HepG2 (cell line): ENCODE measurements around the gene SPACA6. TPM values are rescaled to one million over a fixed set of nuclear protein-coding genes. Genes with fewer than 3 reads are reported as not detected.

Source experiments
- NKX3-1 ChIP-seq: sonication (generic); formaldehyde crosslinking; IDR thresholded peaks from 2 replicates; pipeline ENCODE4 v1.5.0; 2020; ENCODE audit warnings: missing genetic modification reagents
- POLR2G ChIP-seq: fragments of 200-400 bp; formaldehyde crosslinking; IDR thresholded peaks from 2 replicates; pipeline ENCODE4 v1.6.1; 2018; ENCODE audit warnings: mild to moderate bottlenecking, low read depth, low read length, moderate library complexity
- PTBP1 ChIP-seq: fragments of 200-400 bp; formaldehyde crosslinking; IDR thresholded peaks from 2 replicates; pipeline ENCODE4 v1.6.1; 2018; ENCODE audit warnings: low read length, low read depth; ENCODE audit not compliant: poor library complexity, severe bottlenecking
- SP4 ChIP-seq: sonication (generic); formaldehyde crosslinking; IDR thresholded peaks from 2 replicates; pipeline ENCODE4 v1.8.1; 2023; ENCODE audit warnings: mild to moderate bottlenecking, missing genetic modification reagents
- ZNF557 ChIP-seq: sonication (generic); formaldehyde crosslinking; IDR thresholded peaks from 2 replicates; pipeline ENCODE4 v1.4.0; 2020; ENCODE audit warnings: missing genetic modification reagents
- ZNF567 ChIP-seq: sonication (generic); formaldehyde crosslinking; IDR thresholded peaks from 2 replicates; pipeline ENCODE4 v1.8.1; 2023; ENCODE audit warnings: mild to moderate bottlenecking, missing genetic modification reagents, borderline replicate concordance
- ZNF569 ChIP-seq: sonication (generic); formaldehyde crosslinking; IDR thresholded peaks from 2 replicates; pipeline ENCODE4 v1.5.0; 2020; ENCODE audit warnings: mild to moderate bottlenecking, missing genetic modification reagents, moderate library complexity, borderline replicate concordance
- polyA plus RNA-seq, 8 experiments: library from polyadenylated mRNA; depleted of rRNA in 3 of 8; stranded (reverse) in 7 of 8; unstranded in 1 of 8; fragments of >200 nt; fragmentation: Illumina TruSeq in 4 of 8; extraction: Trizol in 4 of 8; gene quantifications; 2 replicates each; pipeline versions ENCODE4 v1.2.1 to v1.2.3, GENCODE V29; 2011 to 2016; ENCODE audit warnings: low read depth in 4 of 8, missing spikeins in 1 of 8, mixed read lengths in 1 of 8; ENCODE audit not compliant: insufficient read depth in 1 of 8
- total RNA-seq, 5 experiments: library from RNA; depleted of rRNA; stranded (reverse); fragments of >200 nt; fragmentation: Illumina TruSeq; extraction: Trizol; gene quantifications; 2 replicates each; pipeline ENCODE4 v1.2.3, GENCODE V29; 2016; ENCODE audit warnings: low read depth in 1 of 5
- TF ChIP-seq, protein P1 (sequence below): IDR thresholded peaks from 2 replicates; pipeline ENCODE4 v1.4.0; 2020; ENCODE audit warnings: mild to moderate bottlenecking, missing genetic modification reagents
- TF ChIP-seq, protein P2 (sequence below): sonication (generic); formaldehyde crosslinking; IDR thresholded peaks from 2 replicates; pipeline ENCODE4 v1.4.0; 2020; ENCODE audit warnings: missing genetic modification reagents
- TF ChIP-seq, protein P3 (sequence below): IDR thresholded peaks from 2 replicates; pipeline ENCODE4 v1.6.1; 2016; ENCODE audit warnings: mild to moderate bottlenecking
- TF ChIP-seq, protein P4 (sequence below): sonication (generic); formaldehyde crosslinking; IDR thresholded peaks from 2 replicates; pipeline ENCODE4 v1.5.0; 2020; ENCODE audit warnings: mild to moderate bottlenecking, low read depth, missing genetic modification reagents, borderline replicate concordance
- TF ChIP-seq, protein P5 (sequence below): sonication (generic); formaldehyde crosslinking; IDR thresholded peaks from 2 replicates; pipeline ENCODE4 v1.5.0; 2020; ENCODE audit warnings: mild to moderate bottlenecking, missing genetic modification reagents, borderline replicate concordance
- TF ChIP-seq, protein P6 (sequence below): sonication (generic); formaldehyde crosslinking; IDR thresholded peaks from 2 replicates; pipeline ENCODE4 v1.5.1; 2020; ENCODE audit warnings: mild to moderate bottlenecking, missing genetic modification reagents, borderline replicate concordance

SPACA6 gene
- total and polyA plus RNA-seq, 2 of the 13 experiments (the other 11 are each of a cell fraction or from before 2014, with no cell fraction given) = 1.4 to 2.2 TPM

DNA sequence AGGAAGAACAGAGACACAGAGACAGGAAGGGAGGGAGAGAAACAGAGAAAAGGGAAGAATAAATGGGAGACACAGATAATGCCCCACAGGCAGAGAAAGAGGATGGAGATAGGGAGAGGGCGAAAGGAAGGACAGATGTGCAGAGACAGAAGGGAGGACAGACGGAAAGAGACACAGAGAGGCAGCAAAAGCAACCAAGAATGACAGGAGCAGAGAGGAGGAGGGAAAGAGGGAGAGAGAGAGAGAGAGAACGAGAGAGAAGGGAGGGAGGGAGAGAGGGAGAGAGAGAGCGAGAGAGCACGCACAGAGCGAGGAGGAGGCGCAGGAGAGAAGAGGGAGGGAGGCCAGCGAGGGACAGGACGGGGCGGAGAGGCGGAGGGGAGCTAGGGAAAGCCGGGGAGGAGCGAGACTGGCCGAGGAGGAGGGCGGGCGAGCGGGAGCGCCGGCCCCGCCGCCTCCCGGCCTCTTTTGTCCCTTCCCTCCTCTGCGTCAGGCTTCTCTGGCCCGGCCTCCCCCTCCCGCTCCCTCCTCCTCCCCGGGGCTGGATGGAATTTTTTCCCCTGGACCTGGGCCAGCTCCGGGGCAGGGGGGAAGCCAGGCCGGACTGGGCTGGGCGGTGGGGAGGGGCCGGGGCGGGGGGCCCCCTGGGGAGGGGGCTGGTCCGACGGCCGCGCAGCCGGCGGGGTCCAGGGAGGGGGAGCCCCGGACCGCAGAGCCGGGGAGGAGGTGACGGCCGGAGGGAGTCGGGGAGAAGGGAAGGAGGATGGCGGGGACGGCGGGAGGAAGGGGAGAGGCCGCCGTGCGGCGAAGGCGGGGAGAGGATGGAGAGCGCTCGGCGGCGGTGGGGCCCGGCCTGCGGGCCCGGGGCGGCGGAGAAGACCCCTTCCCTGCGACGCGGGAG is 4.2 kb upstream of the SPACA6 start (continued):
- TF ChIP-seq, protein P1, sequence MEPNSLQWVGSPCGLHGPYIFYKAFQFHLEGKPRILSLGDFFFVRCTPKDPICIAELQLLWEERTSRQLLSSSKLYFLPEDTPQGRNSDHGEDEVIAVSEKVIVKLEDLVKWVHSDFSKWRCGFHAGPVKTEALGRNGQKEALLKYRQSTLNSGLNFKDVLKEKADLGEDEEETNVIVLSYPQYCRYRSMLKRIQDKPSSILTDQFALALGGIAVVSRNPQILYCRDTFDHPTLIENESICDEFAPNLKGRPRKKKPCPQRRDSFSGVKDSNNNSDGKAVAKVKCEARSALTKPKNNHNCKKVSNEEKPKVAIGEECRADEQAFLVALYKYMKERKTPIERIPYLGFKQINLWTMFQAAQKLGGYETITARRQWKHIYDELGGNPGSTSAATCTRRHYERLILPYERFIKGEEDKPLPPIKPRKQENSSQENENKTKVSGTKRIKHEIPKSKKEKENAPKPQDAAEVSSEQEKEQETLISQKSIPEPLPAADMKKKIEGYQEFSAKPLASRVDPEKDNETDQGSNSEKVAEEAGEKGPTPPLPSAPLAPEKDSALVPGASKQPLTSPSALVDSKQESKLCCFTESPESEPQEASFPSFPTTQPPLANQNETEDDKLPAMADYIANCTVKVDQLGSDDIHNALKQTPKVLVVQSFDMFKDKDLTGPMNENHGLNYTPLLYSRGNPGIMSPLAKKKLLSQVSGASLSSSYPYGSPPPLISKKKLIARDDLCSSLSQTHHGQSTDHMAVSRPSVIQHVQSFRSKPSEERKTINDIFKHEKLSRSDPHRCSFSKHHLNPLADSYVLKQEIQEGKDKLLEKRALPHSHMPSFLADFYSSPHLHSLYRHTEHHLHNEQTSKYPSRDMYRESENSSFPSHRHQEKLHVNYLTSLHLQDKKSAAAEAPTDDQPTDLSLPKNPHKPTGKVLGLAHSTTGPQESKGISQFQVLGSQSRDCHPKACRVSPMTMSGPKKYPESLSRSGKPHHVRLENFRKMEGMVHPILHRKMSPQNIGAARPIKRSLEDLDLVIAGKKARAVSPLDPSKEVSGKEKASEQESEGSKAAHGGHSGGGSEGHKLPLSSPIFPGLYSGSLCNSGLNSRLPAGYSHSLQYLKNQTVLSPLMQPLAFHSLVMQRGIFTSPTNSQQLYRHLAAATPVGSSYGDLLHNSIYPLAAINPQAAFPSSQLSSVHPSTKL (CRISPR knock-in tag) = peak; percentile 36; the same call in 1 of the 2 replicates
- TF ChIP-seq ZNF569 (CRISPR knock-in tag) (no peak), ZNF567 (CRISPR knock-in tag) (no peak), POLR2G (peak; percentile 25; the same call in 1 of the 2 replicates), SP4 (CRISPR knock-in tag) (no peak), NKX3-1 (no peak), PTBP1 (no peak), ZNF557 (CRISPR knock-in tag) (no peak)
- TF ChIP-seq, protein P2, sequence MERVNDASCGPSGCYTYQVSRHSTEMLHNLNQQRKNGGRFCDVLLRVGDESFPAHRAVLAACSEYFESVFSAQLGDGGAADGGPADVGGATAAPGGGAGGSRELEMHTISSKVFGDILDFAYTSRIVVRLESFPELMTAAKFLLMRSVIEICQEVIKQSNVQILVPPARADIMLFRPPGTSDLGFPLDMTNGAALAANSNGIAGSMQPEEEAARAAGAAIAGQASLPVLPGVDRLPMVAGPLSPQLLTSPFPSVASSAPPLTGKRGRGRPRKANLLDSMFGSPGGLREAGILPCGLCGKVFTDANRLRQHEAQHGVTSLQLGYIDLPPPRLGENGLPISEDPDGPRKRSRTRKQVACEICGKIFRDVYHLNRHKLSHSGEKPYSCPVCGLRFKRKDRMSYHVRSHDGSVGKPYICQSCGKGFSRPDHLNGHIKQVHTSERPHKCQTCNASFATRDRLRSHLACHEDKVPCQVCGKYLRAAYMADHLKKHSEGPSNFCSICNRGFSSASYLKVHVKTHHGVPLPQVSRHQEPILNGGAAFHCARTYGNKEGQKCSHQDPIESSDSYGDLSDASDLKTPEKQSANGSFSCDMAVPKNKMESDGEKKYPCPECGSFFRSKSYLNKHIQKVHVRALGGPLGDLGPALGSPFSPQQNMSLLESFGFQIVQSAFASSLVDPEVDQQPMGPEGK (CRISPR knock-in tag) = peak; percentile 53
- TF ChIP-seq, protein P3, sequence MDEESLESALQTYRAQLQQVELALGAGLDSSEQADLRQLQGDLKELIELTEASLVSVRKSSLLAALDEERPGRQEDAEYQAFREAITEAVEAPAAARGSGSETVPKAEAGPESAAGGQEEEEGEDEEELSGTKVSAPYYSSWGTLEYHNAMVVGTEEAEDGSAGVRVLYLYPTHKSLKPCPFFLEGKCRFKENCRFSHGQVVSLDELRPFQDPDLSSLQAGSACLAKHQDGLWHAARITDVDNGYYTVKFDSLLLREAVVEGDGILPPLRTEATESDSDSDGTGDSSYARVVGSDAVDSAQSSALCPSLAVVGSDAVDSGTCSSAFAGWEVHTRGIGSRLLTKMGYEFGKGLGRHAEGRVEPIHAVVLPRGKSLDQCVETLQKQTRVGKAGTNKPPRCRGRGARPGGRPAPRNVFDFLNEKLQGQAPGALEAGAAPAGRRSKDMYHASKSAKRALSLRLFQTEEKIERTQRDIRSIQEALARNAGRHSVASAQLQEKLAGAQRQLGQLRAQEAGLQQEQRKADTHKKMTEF (CRISPR knock-in tag) = peak; percentile 29; the same call in 1 of the 2 replicates
- TF ChIP-seq, protein P4, sequence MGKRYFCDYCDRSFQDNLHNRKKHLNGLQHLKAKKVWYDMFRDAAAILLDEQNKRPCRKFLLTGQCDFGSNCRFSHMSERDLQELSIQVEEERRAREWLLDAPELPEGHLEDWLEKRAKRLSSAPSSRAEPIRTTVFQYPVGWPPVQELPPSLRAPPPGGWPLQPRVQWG (CRISPR knock-in tag) = no peak
- TF ChIP-seq, protein P5, sequence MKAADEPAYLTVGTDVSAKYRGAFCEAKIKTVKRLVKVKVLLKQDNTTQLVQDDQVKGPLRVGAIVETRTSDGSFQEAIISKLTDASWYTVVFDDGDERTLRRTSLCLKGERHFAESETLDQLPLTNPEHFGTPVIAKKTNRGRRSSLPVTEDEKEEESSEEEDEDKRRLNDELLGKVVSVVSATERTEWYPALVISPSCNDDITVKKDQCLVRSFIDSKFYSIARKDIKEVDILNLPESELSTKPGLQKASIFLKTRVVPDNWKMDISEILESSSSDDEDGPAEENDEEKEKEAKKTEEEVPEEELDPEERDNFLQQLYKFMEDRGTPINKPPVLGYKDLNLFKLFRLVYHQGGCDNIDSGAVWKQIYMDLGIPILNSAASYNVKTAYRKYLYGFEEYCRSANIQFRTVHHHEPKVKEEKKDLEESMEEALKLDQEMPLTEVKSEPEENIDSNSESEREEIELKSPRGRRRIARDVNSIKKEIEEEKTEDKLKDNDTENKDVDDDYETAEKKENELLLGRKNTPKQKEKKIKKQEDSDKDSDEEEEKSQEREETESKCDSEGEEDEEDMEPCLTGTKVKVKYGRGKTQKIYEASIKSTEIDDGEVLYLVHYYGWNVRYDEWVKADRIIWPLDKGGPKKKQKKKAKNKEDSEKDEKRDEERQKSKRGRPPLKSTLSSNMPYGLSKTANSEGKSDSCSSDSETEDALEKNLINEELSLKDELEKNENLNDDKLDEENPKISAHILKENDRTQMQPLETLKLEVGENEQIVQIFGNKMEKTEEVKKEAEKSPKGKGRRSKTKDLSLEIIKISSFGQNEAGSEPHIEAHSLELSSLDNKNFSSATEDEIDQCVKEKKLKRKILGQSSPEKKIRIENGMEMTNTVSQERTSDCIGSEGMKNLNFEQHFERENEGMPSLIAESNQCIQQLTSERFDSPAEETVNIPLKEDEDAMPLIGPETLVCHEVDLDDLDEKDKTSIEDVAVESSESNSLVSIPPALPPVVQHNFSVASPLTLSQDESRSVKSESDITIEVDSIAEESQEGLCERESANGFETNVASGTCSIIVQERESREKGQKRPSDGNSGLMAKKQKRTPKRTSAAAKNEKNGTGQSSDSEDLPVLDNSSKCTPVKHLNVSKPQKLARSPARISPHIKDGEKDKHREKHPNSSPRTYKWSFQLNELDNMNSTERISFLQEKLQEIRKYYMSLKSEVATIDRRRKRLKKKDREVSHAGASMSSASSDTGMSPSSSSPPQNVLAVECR (CRISPR knock-in tag) = no peak
- TF ChIP-seq, protein P6, sequence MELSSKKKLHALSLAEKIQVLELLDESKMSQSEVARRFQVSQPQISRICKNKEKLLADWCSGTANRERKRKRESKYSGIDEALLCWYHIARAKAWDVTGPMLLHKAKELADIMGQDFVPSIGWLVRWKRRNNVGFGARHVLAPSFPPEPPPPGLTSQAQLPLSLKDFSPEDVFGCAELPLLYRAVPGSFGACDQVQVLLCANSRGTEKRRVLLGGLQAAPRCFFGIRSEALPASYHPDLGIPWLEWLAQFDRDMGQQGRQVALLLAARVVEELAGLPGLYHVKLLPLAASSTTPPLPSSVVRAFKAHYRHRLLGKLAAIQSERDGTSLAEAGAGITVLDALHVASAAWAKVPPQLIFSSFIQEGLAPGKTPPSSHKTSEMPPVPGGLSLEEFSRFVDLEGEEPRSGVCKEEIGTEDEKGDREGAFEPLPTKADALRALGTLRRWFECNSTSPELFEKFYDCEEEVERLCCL (CRISPR knock-in tag) = no peak
